IMR-90 (cell line): Measurements from ENCODE around the gene RNASE12. TPM values are rescaled to one million over a fixed set of nuclear protein-coding genes. Genes with fewer than 3 reads are reported as not detected.

Experiments
- ATAC-seq: fragments of 200-7000 bp; cut with Tn5 transposase; 2 replicates; pipeline ENCODE4 v1.9.1; 2020; ENCODE audit warnings: low read depth, mild to moderate bottlenecking, moderate library complexity
- BruUV-seq: library from RNA; stranded (reverse); fragments of 400-500 nt; replicated peaks from 2 replicates; lab custom pipeline; 2021; lab: Mats Ljungman, UMichigan
- CTCF ChIA-PET: fragments of 300-600 bp; formaldehyde crosslinking; extraction: SDS; loops from one replicate; lab custom pipeline; 2021; ENCODE audit warnings: antibody characterized with exemption; lab: Yijun Ruan, JAX
- POLR2A ChIA-PET: fragments of 300-600 bp; sonication (Branson Sonifier 250); formaldehyde crosslinking; loops from one replicate; lab custom pipeline; 2022; ENCODE audit warnings: antibody characterized with exemption; ENCODE audit not compliant: unreplicated experiment; lab: Charles Lee
- DNase-seq: peaks from one replicate; pipeline ENCODE4 v3.0.0; 2013
- H2AFZ ChIP-seq: replicated peaks from 2 replicates; pipeline ENCODE3; 2013; ENCODE audit warnings: low read length, mild to moderate bottlenecking; ENCODE audit not compliant: poor library complexity
- H2AK5ac ChIP-seq: 2 replicates; pipeline ENCODE4 v1.6.1; 2013; ENCODE audit warnings: low read depth, low read length, inconsistent platforms
- H2AK9ac ChIP-seq: replicated peaks from 2 replicates; pipeline ENCODE3; 2013; ENCODE audit warnings: mild to moderate bottlenecking, low read depth, low read length, moderate library complexity; ENCODE audit not compliant: poor library complexity
- H2BK120ac ChIP-seq: 2 replicates; pipeline ENCODE4 v1.6.1; 2013; ENCODE audit warnings: low read depth, low read length, inconsistent platforms
- H2BK15ac ChIP-seq: 3 replicates; pipeline ENCODE4 v1.6.1; 2013; ENCODE audit warnings: low read depth, low read length, inconsistent platforms
- H2BK20ac ChIP-seq: 2 replicates; pipeline ENCODE4 v1.6.1; 2013; ENCODE audit warnings: low read depth, mild to moderate bottlenecking, inconsistent platforms, low read length, moderate library complexity
- H2BK5ac ChIP-seq: 2 replicates; pipeline ENCODE4 v1.6.1; 2013; ENCODE audit warnings: mild to moderate bottlenecking, low read depth, low read length, inconsistent platforms; ENCODE audit not compliant: poor library complexity, severe bottlenecking
- H3K14ac ChIP-seq: replicated peaks from 2 replicates; pipeline ENCODE4 v1.6.1; 2013; ENCODE audit warnings: low read depth, low read length, inconsistent platforms
- H3K18ac ChIP-seq: 2 replicates; pipeline ENCODE4 v1.6.1; 2013; ENCODE audit warnings: low read depth, low read length, control low read depth
- H3K23ac ChIP-seq: 2 replicates; pipeline ENCODE4 v1.6.1; 2013; ENCODE audit warnings: low read depth, low read length, inconsistent platforms
- H3K27ac ChIP-seq: 2 replicates; pipeline ENCODE4 v1.5.1; 2013; ENCODE audit warnings: mild to moderate bottlenecking, control low read depth, low read length; ENCODE audit not compliant: insufficient read depth
- H3K27me3 ChIP-seq: 2 replicates; pipeline ENCODE4 v1.6.1; 2013; ENCODE audit warnings: low read length; ENCODE audit not compliant: control insufficient read depth, insufficient read depth
- H3K36me3 ChIP-seq: 2 replicates; pipeline ENCODE4 v1.6.1; 2013; ENCODE audit warnings: low read length, mixed read lengths; ENCODE audit not compliant: control insufficient read depth, insufficient read depth
- H3K4ac ChIP-seq: 2 replicates; pipeline ENCODE4 v1.6.1; 2013; ENCODE audit warnings: low read depth, low read length, inconsistent platforms
- H3K4me1 ChIP-seq: 2 replicates; pipeline ENCODE4 v1.6.1; 2013; ENCODE audit warnings: low read length, mixed read lengths; ENCODE audit not compliant: control insufficient read depth, insufficient read depth
- H3K4me2 ChIP-seq: 2 replicates; pipeline ENCODE4 v1.6.1; 2013; ENCODE audit warnings: low read depth, mild to moderate bottlenecking, control low read depth, low read length, moderate library complexity
- H3K4me3 ChIP-seq: 2 replicates; pipeline ENCODE4 v1.5.1; 2013; ENCODE audit warnings: low read depth, mild to moderate bottlenecking, control low read depth, low read length, moderate library complexity; ENCODE audit not compliant: insufficient read depth
- H3K56ac ChIP-seq: 2 replicates; pipeline ENCODE4 v1.6.1; 2013; ENCODE audit warnings: low read length, inconsistent platforms; ENCODE audit not compliant: insufficient read depth; ENCODE audit errors: extremely low read depth
- H3K79me1 ChIP-seq, 2 experiments: 2 replicates each; pipeline ENCODE4 v1.6.1; 2013; ENCODE audit warnings: low read length in 2 of 2, inconsistent platforms in 1 of 2, low read depth in 1 of 2
- H3K9ac ChIP-seq: 2 replicates; pipeline ENCODE4 v1.6.1; 2013; ENCODE audit warnings: low read depth, low read length, control low read depth
- H3K9me1 ChIP-seq: 2 replicates; pipeline ENCODE4 v1.6.1; 2013; ENCODE audit warnings: low read length, inconsistent platforms; ENCODE audit not compliant: insufficient read depth
- H3K9me3 ChIP-seq: 2 replicates; pipeline ENCODE4 v1.6.1; 2013; ENCODE audit warnings: low read length; ENCODE audit not compliant: control insufficient read depth, insufficient read depth
- H4K20me1 ChIP-seq: 2 replicates; pipeline ENCODE4 v1.6.1; 2013; ENCODE audit warnings: low read length, inconsistent platforms; ENCODE audit not compliant: insufficient read depth
- H4K5ac ChIP-seq: 2 replicates; pipeline ENCODE4 v1.6.1; 2013; ENCODE audit warnings: mild to moderate bottlenecking, low read depth, low read length, control low read depth
- H4K8ac ChIP-seq, 2 experiments: 2 replicates each; pipeline ENCODE4 v1.6.1; 2013; ENCODE audit warnings: low read depth in 2 of 2, low read length in 2 of 2, control low read depth in 1 of 2, inconsistent platforms in 1 of 2
- H4K91ac ChIP-seq: 2 replicates; pipeline ENCODE4 v1.6.1; 2013; ENCODE audit warnings: low read depth, low read length, inconsistent platforms; ENCODE audit not compliant: insufficient read depth
- CEBPB ChIP-seq: IDR thresholded peaks from 2 replicates; pipeline ENCODE4 v1.6.1; 2012; ENCODE audit warnings: low read depth, low read length, improper control_type of control experiment
- ELK1 ChIP-seq: fragments of 150-350 bp; IDR thresholded peaks from 2 replicates; pipeline ENCODE4 v1.6.1; 2016; ENCODE audit warnings: low read depth, mild to moderate bottlenecking, low read length, moderate library complexity, borderline replicate concordance
- FOS ChIP-seq: fragments of 150-350 bp; IDR thresholded peaks from 2 replicates; pipeline ENCODE4 v1.6.1; 2016; ENCODE audit warnings: low read depth, low read length
- MAZ ChIP-seq: IDR thresholded peaks from 2 replicates; pipeline ENCODE4 v1.6.1; 2012; ENCODE audit warnings: low read depth, mild to moderate bottlenecking, low read length, improper control_type of control experiment, moderate library complexity, borderline replicate concordance
- POLR2A ChIP-seq: IDR thresholded peaks from 2 replicates; pipeline ENCODE4 v1.6.1; 2012; ENCODE audit warnings: mild to moderate bottlenecking, low read depth, low read length
- RCOR1 ChIP-seq: IDR thresholded peaks from 2 replicates; pipeline ENCODE4 v1.6.1; 2012; ENCODE audit warnings: mild to moderate bottlenecking, low read length, improper control_type of control experiment; ENCODE audit not compliant: insufficient replicate concordance
- dilution Hi-C: fragments of 300-500 bp; cut with HindIII; formaldehyde crosslinking; loops from one replicate; pipeline ENCODE4 v1.14.3; 2018; ENCODE audit warnings: low sequenced_read_pairs; ENCODE audit not compliant: unreplicated experiment
- in situ Hi-C: fragments of 300-500 bp; cut with MboI; formaldehyde crosslinking; loops from 3 replicates; pipeline ENCODE4 v1.14.3; 2019; ENCODE audit warnings: low sequenced_read_pairs, inconsistent platforms, mixed read lengths
- intact Hi-C: fragments of 100-400 bp; cut with micrococcal nuclease; formaldehyde crosslinking; loops from 2 replicates; pipeline ENCODE4 v1.10.0; 2022
- polyA plus RNA-seq, 3 experiments: library from polyadenylated mRNA; depleted of rRNA; stranded (reverse); fragments of >200 nt; gene quantifications; 2 replicates each; pipeline ENCODE4 v1.2.3, GENCODE V29; 2012; ENCODE audit warnings: low replicate concordance in 1 of 3
- total RNA-seq: library from RNA; depleted of rRNA; stranded (reverse); fragments of >200 nt; gene quantifications from 2 replicates; pipeline ENCODE4 v1.2.3, GENCODE V29; 2012

The RNASE12 gene
- total and polyA plus RNA-seq, 2 of the 4 experiments (the other 2 are of a cell fraction): not detected

DNA sequence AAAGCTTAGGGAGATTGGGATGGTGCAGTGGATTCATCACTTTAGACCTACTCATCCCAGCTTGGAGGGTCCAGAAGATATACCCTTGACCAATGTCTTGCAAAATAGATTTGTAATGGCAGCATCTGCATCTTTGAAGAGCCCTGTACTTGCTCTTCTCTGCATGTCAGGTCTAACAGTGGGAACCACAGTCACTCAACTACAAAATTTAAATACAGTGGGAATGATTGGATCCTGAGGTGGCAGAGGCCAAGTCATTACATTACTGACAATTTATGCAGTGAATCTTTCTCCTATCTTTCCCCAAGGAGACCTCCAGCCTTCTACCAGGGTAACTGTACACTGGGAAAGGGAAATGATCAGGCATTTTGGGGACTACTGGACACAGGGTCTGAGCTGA is 22.1 kb downstream of the RNASE12 start:
- Histone ChIP-seq H2AK5ac (no peak overlapping the region), H2BK20ac (no peak overlapping the region), H3K4me1 (no peaks in the 10 kb centered on the region), H2AK9ac (no peak overlapping the region), H3K18ac (no peak overlapping the region), H2BK15ac (no peak overlapping the region), H3K56ac (no peak overlapping the region), H4K5ac (no peak overlapping the region), H4K91ac (no peak overlapping the region), H3K9ac (no peak overlapping the region), H2BK5ac (no peak overlapping the region), H3K27me3 (no peaks in the 10 kb centered on the region), H4K8ac (no peak overlapping the region), H3K4me2 (no peak overlapping the region), H3K23ac (no peak overlapping the region), H3K4me3 (no peak overlapping the region), H3K9me3 (0 out of 2 replicates have a peak, but pooled peaks cover 1% of the 10 kb centered on the region), H3K27ac (no peak overlapping the region), H3K4ac (no peak overlapping the region), H3K36me3 (no peaks in the 10 kb centered on the region), H3K14ac (no peak overlapping the region), H3K9me1 (no peaks in the 10 kb centered on the region), H2AFZ (no peak overlapping the region), H3K79me1 (no peaks in the 10 kb centered on the region), H2BK120ac (no peak overlapping the region), H4K20me1 (no peaks in the 10 kb centered on the region)
- ChIA-PET CTCF (no interaction called here), POLR2A (no interaction called here)
- BruUV-seq: no TSS peak
- no peak for ATAC-seq
- in situ Hi-C loops: no loop called here
- TF ChIP-seq ELK1 (no peak), RCOR1 (no peak), MAZ (no peak), CEBPB (no peak), POLR2A (no peak), FOS (no peak)
- DNase-seq: no peak
- intact Hi-C loops: no loop called here
- dilution Hi-C loops: no loop called here
